Endothelial cell of umbilical vein (primary cell): ENCODE measurements around the gene TREH. TPM values are rescaled to one million over a fixed set of nuclear protein-coding genes. Genes with fewer than 3 reads are reported as not detected.

ENCODE experiments used
- BruUV-seq: library from RNA; stranded (reverse); fragments of 400-500 nt; replicated peaks from 2 replicates; lab custom pipeline; 2021; lab: Mats Ljungman, UMichigan
- CTCF ChIA-PET: fragments of 300-600, 350-600 bp; sonication (Branson Sonifier 250); formaldehyde crosslinking; loops from one replicate; lab custom pipeline; 2021; ENCODE audit warnings: antibody characterized with exemption, inconsistent platforms; lab: Charles Lee
- POLR2A ChIA-PET: fragments of 300-600, 350-600 bp; sonication (Branson Sonifier 250); formaldehyde crosslinking; loops from one replicate; lab custom pipeline; 2021; ENCODE audit warnings: antibody characterized with exemption, inconsistent platforms; lab: Charles Lee
- DNase-seq: peaks from one replicate; pipeline ENCODE4 v3.0.0-alpha.2; 2011; ENCODE audit warnings: low read depth, low spot score
- FAIRE-seq: peaks from 2 replicates; lab custom pipeline; 2011; peaks lifted over from hg19 to GRCh38; lab: Jason Lieb, UNC
- H2AFZ ChIP-seq: 2 replicates; pipeline ENCODE4 v1.6.0; 2012; ENCODE audit warnings: low read depth, low read length, control low read depth, inconsistent platforms
- H3K27ac ChIP-seq: 2 replicates; pipeline ENCODE4 v1.5.1; 2011; ENCODE audit warnings: low read depth, mild to moderate bottlenecking, control low read depth, low read length, moderate library complexity; ENCODE audit not compliant: insufficient read depth
- H3K27me3 ChIP-seq, 2 experiments: 2 replicates each; pipeline versions ENCODE4 v1.6.0 to v1.6.1; 2011; ENCODE audit warnings: low read length in 2 of 2, mixed read lengths in 1 of 2; ENCODE audit not compliant: control insufficient read depth in 2 of 2, insufficient read depth in 2 of 2
- H3K36me3 ChIP-seq, 2 experiments: 2 replicates in 1 of 2; 3 replicates in 1 of 2; pipeline ENCODE4 v1.5.1; 2011; ENCODE audit warnings: low read length in 2 of 2, mild to moderate bottlenecking in 1 of 2, moderate library complexity in 1 of 2; ENCODE audit not compliant: control insufficient read depth in 2 of 2, insufficient read depth in 2 of 2; ENCODE audit errors: extremely low read depth in 1 of 2
- H3K4me1 ChIP-seq: 3 replicates; pipeline ENCODE4 v1.5.1; 2011; ENCODE audit warnings: mild to moderate bottlenecking, low read length; ENCODE audit not compliant: control insufficient read depth, insufficient read depth; ENCODE audit errors: extremely low read depth
- H3K4me2 ChIP-seq: 2 replicates; pipeline ENCODE4 v1.6.1; 2011; ENCODE audit warnings: low read length, control low read depth, mixed read lengths; ENCODE audit not compliant: insufficient read depth
- H3K4me3 ChIP-seq, 3 experiments: fragments of 200-600 bp in 1 of 3; sonication (generic), shearing (Covaris generic) in 1 of 3; replicated peaks in 1 of 3; 2 replicates each; pipeline ENCODE4 v1.5.1; 2011 to 2016; ENCODE audit warnings: control low read depth in 3 of 3, low read length in 3 of 3, mild to moderate bottlenecking in 2 of 3, inconsistent platforms in 1 of 3, low read depth in 1 of 3, moderate library complexity in 1 of 3; ENCODE audit not compliant: insufficient read depth in 1 of 3
- H3K79me2 ChIP-seq: 2 replicates; pipeline ENCODE4 v1.6.0; 2012; ENCODE audit warnings: low read length, inconsistent platforms; ENCODE audit not compliant: control insufficient read depth, insufficient read depth
- H3K9ac ChIP-seq: replicated peaks from 2 replicates; pipeline ENCODE3; 2011; ENCODE audit warnings: low read length, control low read depth; ENCODE audit not compliant: insufficient read depth; ENCODE audit errors: extremely low read depth
- H3K9me1 ChIP-seq: replicated peaks from 3 replicates; pipeline ENCODE4 v1.6.0; 2011; ENCODE audit warnings: mild to moderate bottlenecking, low read length; ENCODE audit not compliant: control insufficient read depth, insufficient read depth; ENCODE audit errors: extremely low read depth
- H3K9me3 ChIP-seq: replicated peaks from 2 replicates; pipeline ENCODE4 v1.5.1; 2012; ENCODE audit warnings: low read length, inconsistent platforms; ENCODE audit not compliant: control insufficient read depth, insufficient read depth
- H4K20me1 ChIP-seq: replicated peaks from 2 replicates; pipeline ENCODE3; 2011; ENCODE audit warnings: mild to moderate bottlenecking, low read length; ENCODE audit not compliant: control insufficient read depth, insufficient read depth; ENCODE audit errors: extremely low read depth
- EZH2 ChIP-seq: IDR thresholded peaks from 2 replicates; pipeline ENCODE4 v1.6.1; 2012; ENCODE audit warnings: borderline replicate concordance, low read depth, mild to moderate bottlenecking, moderate library complexity, low read length, inconsistent platforms; ENCODE audit not compliant: severe bottlenecking
- FOS ChIP-seq: IDR thresholded peaks from 2 replicates; pipeline ENCODE4 v1.6.1; 2011; ENCODE audit warnings: mild to moderate bottlenecking, low read length, moderate library complexity, borderline replicate concordance; ENCODE audit not compliant: insufficient read depth
- GATA2 ChIP-seq: IDR thresholded peaks from 2 replicates; pipeline ENCODE4 v1.7.0; 2011; ENCODE audit warnings: low read depth, mild to moderate bottlenecking, moderate library complexity, mixed read lengths, low read length; ENCODE audit not compliant: insufficient read length, insufficient read depth
- JUN ChIP-seq: IDR thresholded peaks from 2 replicates; pipeline ENCODE4 v1.6.1; 2011; ENCODE audit warnings: borderline replicate concordance, low read depth; ENCODE audit not compliant: insufficient read length, insufficient read depth
- MYC ChIP-seq: IDR thresholded peaks from one replicate; pipeline ENCODE4 v1.6.1; 2011; ENCODE audit warnings: mild to moderate bottlenecking, low read depth, low read length
- POLR2AphosphoS5 ChIP-seq: IDR thresholded peaks from 2 replicates; pipeline ENCODE4 v1.6.1; 2012; ENCODE audit warnings: low read depth, mild to moderate bottlenecking, control low read depth, low read length, moderate library complexity; ENCODE audit not compliant: insufficient read depth
- dilution Hi-C: fragments of 300-500 bp; cut with MboI; formaldehyde crosslinking; loops from one replicate; pipeline ENCODE4 v1.15.0; 2019; ENCODE audit warnings: low sequenced_read_pairs; ENCODE audit not compliant: extremely low pct_ligation_motif_present
- intact Hi-C: fragments of 100-400 bp; cut with micrococcal nuclease; formaldehyde crosslinking; loops from one replicate; pipeline ENCODE4 v1.10.0; 2022
- polyA plus RNA-seq, 4 experiments: library from polyadenylated mRNA; depleted of rRNA in 3 of 4; stranded (reverse) in 3 of 4; unstranded in 1 of 4; fragments of >200 nt; gene quantifications; 2 replicates each; pipeline versions ENCODE4 v1.2.1 to v1.2.3, GENCODE V29; 2011 to 2012; ENCODE audit warnings: missing spikeins in 1 of 4
- total RNA-seq: library from RNA; stranded (reverse); gene quantifications from 2 replicates; pipeline ENCODE4 v1.2.3, GENCODE V29; 2021
- TF ChIP-seq, protein P1 (sequence below), 2 donors: IDR thresholded peaks; 1 replicate in 1 of 2; 2 replicates in 1 of 2; pipeline ENCODE4 v1.5.1; 2011; ENCODE audit warnings: low read length in 2 of 2, mild to moderate bottlenecking in 2 of 2, moderate library complexity in 2 of 2, control low read depth in 1 of 2, inconsistent platforms in 1 of 2, low read depth in 1 of 2; ENCODE audit not compliant: insufficient read depth in 1 of 2; ENCODE audit errors: extremely low read depth in 1 of 2

Gene TREH
- total and polyA plus RNA-seq, 2 donors (not counting 3 experiments of a cell fraction or from before 2014, with no cell fraction given) = not detected

DNA sequence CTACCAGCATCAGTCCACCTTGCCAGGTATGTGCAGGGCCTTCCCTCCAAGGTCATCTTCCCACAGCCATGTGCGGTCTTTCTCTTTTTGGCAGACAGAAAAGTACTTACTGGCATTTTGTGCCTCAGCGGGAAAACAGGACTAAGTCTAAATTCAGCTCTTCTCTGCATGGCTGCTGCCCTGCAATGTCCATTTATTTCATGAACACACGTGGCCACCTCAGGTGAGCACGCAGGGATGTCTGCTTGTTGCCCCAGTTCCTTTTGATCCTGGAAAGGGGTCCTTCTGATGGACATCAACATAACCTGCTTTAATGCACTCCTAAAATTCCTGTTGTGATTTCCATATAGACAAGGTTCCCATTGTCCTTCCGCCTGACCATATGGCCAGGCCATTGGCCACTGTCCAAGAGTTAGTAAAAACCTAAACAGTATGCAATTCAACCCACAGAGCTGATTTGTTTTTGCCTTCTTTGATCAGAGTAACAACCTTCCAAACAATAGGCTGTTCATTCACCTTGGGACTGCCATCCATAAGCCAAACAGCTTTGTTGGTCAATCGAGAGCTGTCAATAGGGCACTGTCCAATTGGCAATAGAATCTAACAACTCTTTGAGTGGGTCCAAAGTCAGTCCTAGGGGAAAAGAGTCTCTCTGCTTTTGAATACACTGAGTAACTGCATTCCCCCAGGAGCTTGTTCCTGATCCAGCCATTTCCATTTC is 5.9 kb downstream of the TREH start:
- no peaks in the 10 kb centered on the region for H3K9me3 ChIP-seq
- no peak overlapping the region for H3K9ac ChIP-seq
- FAIRE-seq (no peak), DNase-seq (no peak)
- no peaks in the 10 kb centered on the region for H3K4me1 ChIP-seq
- ChIA-PET POLR2A (interaction anchor here (0.5 kb wide), 1 partner anchor 34 kb away, joined by 3 read pairs; no protein-coding TSS in a partner anchor), CTCF (no interaction called here)
- no peak overlapping the region for H3K4me3 ChIP-seq
- H3K79me2 ChIP-seq = no peaks in the 10 kb centered on the region
- no peak overlapping the region for H3K4me2 ChIP-seq
- H4K20me1 ChIP-seq = no peaks in the 10 kb centered on the region
- intact Hi-C loops (no loop called here), dilution Hi-C loops (no loop called here)
- no peak overlapping the region for H2AFZ ChIP-seq
- no TSS peak for BruUV-seq
- no peaks in the 10 kb centered on the region for H3K36me3 ChIP-seq
- peaks cover 11 to 20% of the 10 kb centered on the region in 2 experiments for H3K27me3 ChIP-seq
- no peak overlapping the region for H3K27ac ChIP-seq
- H3K9me1 ChIP-seq = no peaks in the 10 kb centered on the region
- TF ChIP-seq EZH2 (no peak), MYC (no peak), FOS (no peak), JUN (no peak), GATA2 (no peak), POLR2AphosphoS5 (no peak)
- TF ChIP-seq, protein P1, sequence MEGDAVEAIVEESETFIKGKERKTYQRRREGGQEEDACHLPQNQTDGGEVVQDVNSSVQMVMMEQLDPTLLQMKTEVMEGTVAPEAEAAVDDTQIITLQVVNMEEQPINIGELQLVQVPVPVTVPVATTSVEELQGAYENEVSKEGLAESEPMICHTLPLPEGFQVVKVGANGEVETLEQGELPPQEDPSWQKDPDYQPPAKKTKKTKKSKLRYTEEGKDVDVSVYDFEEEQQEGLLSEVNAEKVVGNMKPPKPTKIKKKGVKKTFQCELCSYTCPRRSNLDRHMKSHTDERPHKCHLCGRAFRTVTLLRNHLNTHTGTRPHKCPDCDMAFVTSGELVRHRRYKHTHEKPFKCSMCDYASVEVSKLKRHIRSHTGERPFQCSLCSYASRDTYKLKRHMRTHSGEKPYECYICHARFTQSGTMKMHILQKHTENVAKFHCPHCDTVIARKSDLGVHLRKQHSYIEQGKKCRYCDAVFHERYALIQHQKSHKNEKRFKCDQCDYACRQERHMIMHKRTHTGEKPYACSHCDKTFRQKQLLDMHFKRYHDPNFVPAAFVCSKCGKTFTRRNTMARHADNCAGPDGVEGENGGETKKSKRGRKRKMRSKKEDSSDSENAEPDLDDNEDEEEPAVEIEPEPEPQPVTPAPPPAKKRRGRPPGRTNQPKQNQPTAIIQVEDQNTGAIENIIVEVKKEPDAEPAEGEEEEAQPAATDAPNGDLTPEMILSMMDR (IDR thresholded peaks at IDR 0.05; ENCODE audit: extremely low read depth in 1 of 2, insufficient read depth in 1 of 2, low read depth in 1 of 2, low read length in 2 of 2) = no peak
